ENCODE measurements around the gene SHC3. TPM values are rescaled to one million over a fixed set of nuclear protein-coding genes. Genes with fewer than 3 reads are reported as not detected.

The SHC3 gene
- total and polyA plus RNA-seq, 2 donors from 2014 or later: 0.95 to 1.5 TPM

DNA sequence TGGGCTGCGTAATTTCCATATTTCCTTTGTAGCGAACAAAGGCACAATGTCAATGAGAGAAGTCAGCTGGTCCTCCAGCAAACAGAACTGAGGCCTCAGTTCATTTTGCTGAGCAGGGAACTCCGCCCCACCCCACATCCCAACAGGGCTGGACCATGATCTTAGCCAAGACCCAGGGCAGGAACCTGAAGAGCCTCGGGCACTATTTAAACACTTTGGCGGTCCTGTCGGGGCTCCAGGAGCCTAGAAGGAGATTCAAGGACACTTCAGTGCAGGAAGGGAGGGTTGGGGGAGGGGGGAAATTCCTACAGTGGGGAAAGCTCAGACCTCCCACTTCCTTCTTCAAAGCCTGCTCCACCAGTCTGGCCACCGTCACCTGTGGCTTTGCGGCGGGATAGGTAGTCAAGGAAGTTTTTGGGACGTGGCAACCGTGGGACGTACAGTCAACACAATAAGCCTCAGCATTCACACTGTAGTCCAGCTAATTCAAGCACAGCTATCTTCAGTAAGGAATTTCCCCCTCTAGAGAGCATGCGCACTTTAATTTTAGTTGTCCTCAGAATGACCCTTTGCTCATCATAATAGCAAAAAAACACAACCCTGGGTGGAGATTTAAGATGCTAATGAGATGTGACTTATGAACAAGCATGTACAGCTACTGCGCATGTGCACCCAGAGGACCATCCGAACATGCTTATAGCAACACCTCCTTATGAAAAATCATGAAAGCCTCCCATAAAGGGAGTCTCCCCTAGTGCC lies 156.4 kb downstream of the SHC3 start:
- Histone ChIP-seq H3K9me3 (ENCODE audit: control insufficient read depth in 2 of 3, insufficient read depth in 1 of 3, low read length in 3 of 3) (no peaks in the 10 kb centered on the region), H3K27me3 (ENCODE audit: control insufficient read depth, insufficient read depth, low read length) (no peaks in the 10 kb centered on the region), H3K4me1 (ENCODE audit: control insufficient read depth in 2 of 3, insufficient read depth in 2 of 3, low read depth in 1 of 3, low read length in 3 of 3) (peaks cover 0 to 16% (median 11%) of the 10 kb centered on the region in 3 donors), H3K4me3 (ENCODE audit: low read length in 3 of 3) (no peak overlapping the region), H3K27ac (ENCODE audit: low read depth in 2 of 2, low read length in 2 of 2) (peak overlapping the region; percentile 53 to 65), H3K9ac (ENCODE audit: low read length in 3 of 3) (no peak overlapping the region), H3K36me3 (ENCODE audit: control insufficient read depth in 2 of 3, insufficient read depth in 3 of 3, low read length in 3 of 3) (no peaks in the 10 kb centered on the region)
- DNase-seq (peak in 3 of 5 donors; percentile 46 to 73 (median 56)), FAIRE-seq (no peak)
- intact Hi-C loops (cut with DNase I): no loop called here
- no peak for TF ChIP-seq CTCF (IDR thresholded peaks at IDR 0.05; ENCODE audit: borderline replicate concordance, extremely low read depth, insufficient read depth)

DNA sequence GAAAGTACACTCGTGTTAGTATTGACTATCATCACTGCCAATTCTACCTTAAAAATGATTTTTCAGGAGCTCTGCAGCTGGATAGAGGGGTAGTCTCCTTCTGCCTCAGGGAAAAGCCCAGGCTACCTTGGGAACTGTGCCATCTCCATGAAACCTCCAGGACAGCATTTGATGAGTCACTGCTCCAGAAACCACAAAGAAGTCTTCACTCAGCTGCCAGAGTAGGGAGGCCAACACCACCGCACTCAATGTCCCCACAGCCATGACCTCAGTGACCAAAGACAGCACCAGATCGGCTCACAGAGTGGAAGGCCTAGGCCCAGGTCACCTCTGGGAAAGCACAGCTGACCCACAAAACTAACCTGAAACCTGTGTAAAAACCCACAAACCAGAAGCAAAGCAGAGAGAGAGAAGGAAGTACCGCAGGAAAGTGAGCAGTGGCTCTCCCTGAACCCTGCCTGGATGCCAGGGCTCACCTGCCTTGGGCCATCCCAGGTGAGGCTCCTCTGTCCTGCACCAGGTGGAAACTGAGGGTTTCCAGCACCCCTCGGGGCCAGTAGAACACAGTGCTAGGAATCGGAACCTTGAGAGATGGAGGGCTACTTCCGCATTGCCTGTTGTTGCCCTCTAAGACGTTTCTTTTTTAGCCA lies 157.3 kb downstream of the SHC3 start:
- Histone ChIP-seq H3K27me3 (ENCODE audit: control insufficient read depth, insufficient read depth, low read length) (no peaks in the 10 kb centered on the region), H3K9me3 (ENCODE audit: control insufficient read depth in 2 of 3, insufficient read depth in 1 of 3, low read length in 3 of 3) (no peaks in the 10 kb centered on the region), H3K27ac (ENCODE audit: low read depth in 2 of 2, low read length in 2 of 2) (peak overlapping the region; percentile 32 to 53), H3K36me3 (ENCODE audit: control insufficient read depth in 2 of 3, insufficient read depth in 3 of 3, low read length in 3 of 3) (no peaks in the 10 kb centered on the region), H3K4me3 (ENCODE audit: low read length in 3 of 3) (no peak overlapping the region), H3K9ac (ENCODE audit: low read length in 3 of 3) (no peak overlapping the region), H3K4me1 (ENCODE audit: control insufficient read depth in 2 of 3, insufficient read depth in 2 of 3, low read depth in 1 of 3, low read length in 3 of 3) (peaks cover 0 to 16% (median 11%) of the 10 kb centered on the region in 3 donors)
- no peak for FAIRE-seq
- DNase-seq: peak in 1 of 5 donors; percentile 77
- intact Hi-C loops (cut with DNase I): no loop called here
- no peak for TF ChIP-seq CTCF (IDR thresholded peaks at IDR 0.05; ENCODE audit: borderline replicate concordance, extremely low read depth, insufficient read depth)

DNA sequence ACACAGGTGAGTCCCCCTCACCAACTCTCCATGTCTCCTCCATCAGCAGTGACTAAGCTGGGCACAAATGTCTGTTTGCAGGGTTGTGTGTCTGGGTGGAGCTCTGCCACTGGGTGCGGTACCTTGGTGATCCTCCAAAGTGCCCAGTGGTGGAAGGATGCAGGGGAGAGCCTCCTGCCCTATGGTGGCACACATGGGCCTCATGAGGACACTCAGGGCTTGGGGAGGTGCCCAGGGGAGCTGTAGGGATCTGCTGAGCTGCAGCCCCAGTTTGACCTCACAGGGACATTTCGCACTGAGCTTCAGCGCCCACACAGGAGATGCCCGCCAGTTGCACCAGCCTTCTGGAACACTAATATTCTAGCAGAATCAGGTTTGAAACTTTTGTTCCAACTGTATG lies 157.9 kb downstream of the SHC3 start:
- Histone ChIP-seq H3K4me3 (ENCODE audit: low read length in 3 of 3) (no peak overlapping the region), H3K4me1 (ENCODE audit: control insufficient read depth in 2 of 3, insufficient read depth in 2 of 3, low read depth in 1 of 3, low read length in 3 of 3) (peaks cover 0 to 16% (median 11%) of the 10 kb centered on the region in 3 donors), H3K27me3 (ENCODE audit: control insufficient read depth, insufficient read depth, low read length) (no peaks in the 10 kb centered on the region), H3K27ac (ENCODE audit: low read depth in 2 of 2, low read length in 2 of 2) (no peak overlapping the region), H3K9ac (ENCODE audit: low read length in 3 of 3) (no peak overlapping the region), H3K9me3 (ENCODE audit: control insufficient read depth in 2 of 3, insufficient read depth in 1 of 3, low read length in 3 of 3) (no peaks in the 10 kb centered on the region), H3K36me3 (ENCODE audit: control insufficient read depth in 2 of 3, insufficient read depth in 3 of 3, low read length in 3 of 3) (no peaks in the 10 kb centered on the region)
- TF ChIP-seq CTCF (IDR thresholded peaks at IDR 0.05; ENCODE audit: borderline replicate concordance, extremely low read depth, insufficient read depth): no peak
- intact Hi-C loops (cut with DNase I): no loop called here
- DNase-seq (no peak), FAIRE-seq (no peak)

All from kidney (tissue), 14 donors.